GM12873 (cell line): Measurements from ENCODE around the gene REXO4.

ENCODE experiments used
- TF ChIP-seq, protein P1 (sequence below): IDR thresholded peaks from 2 replicates; pipeline ENCODE4 v1.5.1; 2012; ENCODE audit warnings: low read depth, mild to moderate bottlenecking, moderate library complexity, low read length, control low read depth; ENCODE audit not compliant: insufficient read depth; ENCODE audit errors: missing control alignments

REXO4 gene

DNA sequence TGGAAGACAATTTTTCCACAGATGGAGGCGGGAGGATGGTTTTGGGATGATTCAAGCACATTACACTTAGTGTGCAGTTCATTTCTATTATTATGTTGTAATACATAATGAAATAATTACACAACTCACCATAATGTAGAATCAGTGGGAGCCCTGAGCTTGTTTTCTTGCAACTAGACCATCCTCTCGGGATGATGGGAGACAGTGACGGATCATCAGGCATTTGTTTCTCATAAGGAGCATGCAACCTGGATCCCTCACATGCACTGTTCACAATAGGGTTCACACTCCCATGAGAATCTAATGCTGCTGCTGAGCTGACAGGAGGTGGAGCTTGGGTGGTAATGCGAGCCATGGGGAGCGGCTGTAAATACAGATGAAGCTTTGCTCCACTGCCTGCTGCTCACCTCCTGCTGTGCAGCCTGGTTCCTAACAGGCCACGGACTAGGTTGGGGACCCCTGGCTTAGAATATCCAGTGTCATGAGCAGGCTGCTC is 40.0 kb downstream of the REXO4 start:
- TF ChIP-seq, protein P1, sequence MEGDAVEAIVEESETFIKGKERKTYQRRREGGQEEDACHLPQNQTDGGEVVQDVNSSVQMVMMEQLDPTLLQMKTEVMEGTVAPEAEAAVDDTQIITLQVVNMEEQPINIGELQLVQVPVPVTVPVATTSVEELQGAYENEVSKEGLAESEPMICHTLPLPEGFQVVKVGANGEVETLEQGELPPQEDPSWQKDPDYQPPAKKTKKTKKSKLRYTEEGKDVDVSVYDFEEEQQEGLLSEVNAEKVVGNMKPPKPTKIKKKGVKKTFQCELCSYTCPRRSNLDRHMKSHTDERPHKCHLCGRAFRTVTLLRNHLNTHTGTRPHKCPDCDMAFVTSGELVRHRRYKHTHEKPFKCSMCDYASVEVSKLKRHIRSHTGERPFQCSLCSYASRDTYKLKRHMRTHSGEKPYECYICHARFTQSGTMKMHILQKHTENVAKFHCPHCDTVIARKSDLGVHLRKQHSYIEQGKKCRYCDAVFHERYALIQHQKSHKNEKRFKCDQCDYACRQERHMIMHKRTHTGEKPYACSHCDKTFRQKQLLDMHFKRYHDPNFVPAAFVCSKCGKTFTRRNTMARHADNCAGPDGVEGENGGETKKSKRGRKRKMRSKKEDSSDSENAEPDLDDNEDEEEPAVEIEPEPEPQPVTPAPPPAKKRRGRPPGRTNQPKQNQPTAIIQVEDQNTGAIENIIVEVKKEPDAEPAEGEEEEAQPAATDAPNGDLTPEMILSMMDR, result no peak

DNA sequence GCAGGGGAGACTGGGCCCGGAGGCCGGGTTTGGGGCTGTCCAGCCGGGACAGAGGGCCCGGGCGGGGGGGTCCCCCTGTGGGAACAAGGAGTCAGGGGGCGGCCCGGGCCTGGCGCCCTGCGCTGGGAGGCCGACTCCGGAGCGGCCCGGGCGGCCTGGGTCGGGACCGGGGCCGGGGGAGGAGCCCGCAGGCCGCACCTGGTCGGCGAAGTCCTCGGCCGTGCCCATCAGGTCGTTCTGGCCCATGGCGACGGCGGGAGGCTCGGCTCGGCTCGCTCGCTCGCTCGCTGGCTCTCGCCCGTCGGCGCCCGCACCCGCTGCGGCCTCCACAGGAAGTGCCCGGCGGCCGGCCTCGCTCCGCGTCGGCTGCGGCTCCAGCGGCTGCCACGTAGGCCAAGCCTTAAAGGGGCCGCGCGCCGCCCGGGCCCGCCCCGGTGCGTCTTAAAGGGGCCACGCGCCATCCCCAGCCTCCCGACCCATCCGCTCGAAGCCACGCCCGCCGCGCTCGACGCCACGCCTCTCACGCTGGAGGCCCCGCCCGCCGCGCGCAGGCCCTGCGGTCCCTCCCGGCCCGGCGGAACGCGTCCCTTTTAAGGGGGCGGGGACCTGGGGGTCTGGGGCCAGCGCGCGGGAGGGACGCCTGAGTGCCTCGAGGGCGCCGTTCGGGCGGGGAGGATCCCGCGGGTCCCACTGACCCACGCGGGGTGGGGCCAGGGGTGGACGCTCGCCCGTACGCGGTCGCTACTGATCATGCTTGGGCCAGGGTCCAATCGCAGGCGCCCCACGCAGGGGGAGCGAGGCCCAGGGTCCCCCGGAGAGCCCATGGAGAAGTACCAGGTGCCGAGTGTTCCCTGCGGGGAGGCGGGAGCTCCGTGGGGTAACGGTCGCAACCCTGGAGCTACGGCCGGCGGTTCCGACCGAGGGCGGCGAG is 41.8 kb downstream of the REXO4 start, which contains the start of the genes STKLD1 and SURF4:
TSS of gene STKLD1 (plus strand) at position 643 of the 931 bp plus-strand sequence. CDS start at position 751, 108 bp downstream.
TSS of gene SURF4 (minus strand) at position 337 of the 931 bp plus-strand sequence. CDS start at position 246, 91 bp downstream.
- TF ChIP-seq, protein P1, result no peak

DNA sequence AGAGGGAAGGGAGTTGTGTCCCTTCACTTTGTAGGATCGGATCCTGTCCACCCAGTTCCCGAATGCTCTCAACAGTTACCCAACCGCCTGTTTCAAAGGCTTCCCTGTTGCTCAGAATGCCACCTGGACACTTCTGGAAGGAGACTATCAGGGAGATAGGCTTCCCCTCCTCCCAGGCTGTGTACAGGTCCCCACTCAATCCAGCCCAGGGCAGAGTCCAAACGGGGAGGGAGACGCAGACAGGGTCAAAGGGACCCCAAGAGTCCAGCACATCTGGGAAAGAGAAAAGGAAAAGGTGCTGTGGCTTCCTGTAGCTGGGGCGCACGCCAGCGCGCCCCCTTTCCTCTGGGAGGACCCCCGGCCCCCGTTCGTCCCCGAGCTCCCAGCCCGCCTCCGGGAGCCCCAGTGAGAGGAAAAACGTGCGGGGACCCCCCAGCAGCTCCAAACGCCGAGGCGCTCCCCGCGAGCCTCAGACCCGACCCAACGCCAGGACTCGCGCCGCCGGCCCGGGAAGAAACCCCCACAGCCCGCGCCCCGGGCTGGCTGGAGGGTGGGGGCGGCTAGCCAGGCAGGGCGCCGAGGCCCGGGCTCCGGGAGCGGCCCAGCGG is 42.6 kb downstream of the REXO4 start:
- TF ChIP-seq, protein P1, result no peak

DNA sequence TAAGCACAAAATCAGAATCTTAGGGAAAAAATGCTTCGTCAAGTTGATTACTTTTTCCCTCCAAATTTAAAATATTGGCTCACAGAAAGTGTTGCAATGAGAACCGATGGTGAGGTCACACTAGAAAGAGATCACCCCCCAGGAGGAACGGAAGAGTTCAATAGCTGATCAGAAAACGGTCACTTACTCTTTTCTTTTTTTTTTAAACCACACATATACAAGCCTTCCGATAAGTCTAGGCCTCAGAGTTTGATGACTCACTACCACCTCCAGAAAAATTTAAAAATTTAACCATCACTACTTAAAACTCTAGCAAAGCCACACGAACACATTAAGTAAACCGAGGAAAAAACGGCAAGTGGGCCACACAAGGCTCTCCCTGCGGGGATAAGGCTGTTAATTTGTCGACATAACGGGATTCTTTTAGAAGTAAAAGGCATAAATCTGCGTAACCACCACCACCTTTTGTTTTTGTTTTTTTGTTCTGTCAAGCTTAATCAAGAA is 43.1 kb downstream of the REXO4 start:
- TF ChIP-seq, protein P1, result no peak

DNA sequence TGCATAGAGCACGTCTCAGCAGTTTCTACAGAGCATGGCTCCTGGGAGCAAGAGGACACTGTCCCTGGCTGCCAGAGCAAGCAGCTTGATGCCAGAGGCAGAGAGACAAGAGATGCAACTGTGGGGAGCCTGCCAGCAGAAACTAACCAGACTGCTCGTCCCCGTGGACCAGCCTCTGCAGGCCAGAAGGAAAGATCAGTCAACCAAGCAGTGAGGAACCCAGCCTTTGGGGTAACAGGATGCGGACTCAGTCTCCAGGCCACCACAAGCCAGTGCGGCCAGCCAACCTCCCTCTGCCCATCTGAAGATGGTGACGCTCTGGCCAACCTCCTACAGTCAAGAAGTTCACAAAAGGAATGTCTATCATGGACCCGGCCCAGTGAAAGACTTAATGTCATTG is 45.7 kb downstream of the REXO4 start:
- TF ChIP-seq, protein P1, result no peak

DNA sequence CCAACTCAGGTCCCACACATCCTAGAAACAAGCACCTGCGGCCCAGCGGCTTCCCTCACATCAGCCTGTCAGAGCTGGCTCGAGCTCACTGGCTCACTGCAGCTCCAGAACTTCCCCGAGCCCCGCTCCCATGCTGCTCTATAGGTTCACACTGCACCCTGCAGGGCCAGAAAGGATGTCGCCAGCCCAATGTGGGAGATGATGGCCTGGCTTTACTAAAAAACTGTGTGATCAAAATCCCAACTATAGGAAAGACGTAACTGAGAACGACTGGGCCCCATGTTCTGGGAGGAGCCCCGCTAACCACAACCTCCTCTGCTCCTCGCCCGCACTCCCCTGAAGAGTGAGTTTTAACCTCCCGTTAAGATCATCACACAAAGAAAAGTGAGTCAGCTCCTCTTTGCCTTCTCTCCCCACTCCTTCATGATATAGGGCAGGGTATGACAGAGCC is 46.5 kb downstream of the REXO4 start:
- TF ChIP-seq, protein P1, result no peak

DNA sequence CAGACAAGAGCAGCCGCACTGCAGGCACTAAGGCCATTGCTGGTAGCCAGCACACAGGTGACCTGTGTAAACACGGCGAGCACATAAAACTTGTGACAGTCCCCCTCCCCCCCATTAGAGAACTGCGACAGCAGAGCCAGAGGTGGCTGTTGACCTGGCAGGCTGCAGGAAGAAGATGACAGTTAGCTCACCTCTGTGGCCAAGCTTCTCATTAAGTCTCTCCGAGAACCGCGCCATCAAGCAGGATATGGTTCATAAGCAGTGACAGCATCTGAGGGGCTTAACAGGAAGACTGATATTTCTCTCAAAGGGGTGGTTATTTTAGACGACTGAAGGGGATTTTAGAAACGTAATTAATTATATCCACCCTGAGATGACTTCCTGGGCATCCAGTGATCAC is 47.1 kb downstream of the REXO4 start:
- TF ChIP-seq, protein P1, result no peak
